ENCODE measurements around the gene IL12RB1. TPM values are rescaled to one million over a fixed set of nuclear protein-coding genes. Genes with fewer than 3 reads are reported as not detected.

The IL12RB1 gene
- total and polyA plus RNA-seq, 2 of the 13 experiments (the other 11 are each of a cell fraction or from before 2014, with no cell fraction given) = 0.03 to 0.04 TPM

GRCh38 chr19:18128044-18128443 is 41.3 kb upstream of the IL12RB1 start (continued):
- TF ChIP-seq ZNF567 (CRISPR knock-in tag; IDR thresholded peaks at IDR 0.05; ENCODE audit: borderline replicate concordance) = no peak
- TF ChIP-seq BCLAF1 (IDR thresholded peaks at IDR 0.05) = no peak
- no peak for TF ChIP-seq ZFX (CRISPR knock-in tag; IDR thresholded peaks at IDR 0.05; ENCODE audit: low read depth)
- no peak for TF ChIP-seq FOXK1 (CRISPR knock-in tag; IDR thresholded peaks at IDR 0.05; ENCODE audit: borderline replicate concordance, low read depth)
- no peak for TF ChIP-seq MYPOP (CRISPR knock-in tag; IDR thresholded peaks at IDR 0.05)

GRCh38 chr19:18126097-18126496 is 39.4 kb upstream of the IL12RB1 start:
- ChIA-PET POLR2A (no interaction called here), CTCF (ENCODE audit: low intra/inter-chr PET ratio, low total read pairs) (no interaction called here)
- Histone ChIP-seq H3K4me3 (replicated peaks in 1 of 3; ENCODE audit: insufficient read depth in 1 of 3, low read depth in 2 of 3, low read length in 3 of 3) (no peak overlapping the region), H3K4me1 (ENCODE audit: insufficient read depth, low read length) (no peaks in the 10 kb centered on the region), H2AFZ (ENCODE audit: low read length) (no peak overlapping the region), H3K4me2 (ENCODE audit: low read depth, low read length) (no peak overlapping the region), H3K27ac (ENCODE audit: extremely low read length, insufficient read depth, low read length) (no peak overlapping the region), H3K9me3 (ENCODE audit: low read length) (no peaks in the 10 kb centered on the region), H3K79me2 (ENCODE audit: insufficient read depth, low read length) (no peaks in the 10 kb centered on the region), H3K36me3 (replicated peaks in 1 of 2; ENCODE audit: control insufficient read depth in 1 of 2, insufficient read depth in 2 of 2, low read length in 2 of 2) (peaks cover 19 to 64% of the 10 kb centered on the region in 2 experiments), H3K27me3 (ENCODE audit: control insufficient read depth in 1 of 2, insufficient read depth in 2 of 2, low read length in 2 of 2) (no peaks in the 10 kb centered on the region), H3K9ac (ENCODE audit: insufficient read depth, low read depth, low read length) (no peak overlapping the region), H4K20me1 (ENCODE audit: insufficient read depth, low read length) (no peaks in the 10 kb centered on the region)
- FAIRE-seq = no peak
- DNase-seq (ENCODE audit: low spot score) = no peak
- intact Hi-C loops (cut with micrococcal nuclease; ENCODE audit: unreplicated experiment) (no loop called here), in situ Hi-C loops (cut with HindIII; ENCODE audit: extremely low pct_ligation_motif_present, low pct_unique_long_range_greater_than_20kb) (no loop called here)
- 93% methylated on average over 2 of the region's 2 CpGs for WGBS (ENCODE audit: low lambda C conversion rate)
- BruUV-seq (replicated peaks) = no TSS peak
- TF ChIP-seq ZNF770 (CRISPR knock-in tag; IDR thresholded peaks at IDR 0.05) = 0 out of 2 replicates have a peak, but pooled peaks have one; percentile 20
- TF ChIP-seq ZNF292 (CRISPR knock-in tag; IDR thresholded peaks at IDR 0.05; ENCODE audit: borderline replicate concordance, low read depth) = no peak
- ATAC-seq = no peak
